ENCODE results near the gene KRT79. TPM values are rescaled to one million over a fixed set of nuclear protein-coding genes. Genes with fewer than 3 reads are reported as not detected.

KRT79 gene
- polyA plus RNA-seq, 1 donor from 2014 or later, result not detected

GRCh38 chr12:52838609-52839435 lies 4.7 kb upstream of the KRT79 start:
- Histone ChIP-seq H3K4me3 (ENCODE audit: low read length) (no peak overlapping the region), H2AFZ (ENCODE audit: low read depth, low read length) (no peak overlapping the region)
- TF ChIP-seq POLR2AphosphoS5 (IDR thresholded peaks at IDR 0.05) (no peak), REST (IDR thresholded peaks at IDR 0.05; ENCODE audit: borderline replicate concordance) (no peak), RAD21 (conservative IDR thresholded peaks at IDR 0.05) (no peak), MXI1 (conservative IDR thresholded peaks at IDR 0.05; ENCODE audit: poor library complexity, severe bottlenecking) (no peak), TAF1 (IDR thresholded peaks at IDR 0.05; ENCODE audit: low read depth) (no peak), EP300 (conservative IDR thresholded peaks at IDR 0.05; ENCODE audit: poor library complexity, severe bottlenecking) (no peak), EZH2 (IDR thresholded peaks at IDR 0.05; ENCODE audit: borderline replicate concordance, insufficient read depth, low read length, poor library complexity, severe bottlenecking) (no peak), SMC3 (conservative IDR thresholded peaks at IDR 0.05; ENCODE audit: poor library complexity) (no peak)
- TF ChIP-seq, protein P1, sequence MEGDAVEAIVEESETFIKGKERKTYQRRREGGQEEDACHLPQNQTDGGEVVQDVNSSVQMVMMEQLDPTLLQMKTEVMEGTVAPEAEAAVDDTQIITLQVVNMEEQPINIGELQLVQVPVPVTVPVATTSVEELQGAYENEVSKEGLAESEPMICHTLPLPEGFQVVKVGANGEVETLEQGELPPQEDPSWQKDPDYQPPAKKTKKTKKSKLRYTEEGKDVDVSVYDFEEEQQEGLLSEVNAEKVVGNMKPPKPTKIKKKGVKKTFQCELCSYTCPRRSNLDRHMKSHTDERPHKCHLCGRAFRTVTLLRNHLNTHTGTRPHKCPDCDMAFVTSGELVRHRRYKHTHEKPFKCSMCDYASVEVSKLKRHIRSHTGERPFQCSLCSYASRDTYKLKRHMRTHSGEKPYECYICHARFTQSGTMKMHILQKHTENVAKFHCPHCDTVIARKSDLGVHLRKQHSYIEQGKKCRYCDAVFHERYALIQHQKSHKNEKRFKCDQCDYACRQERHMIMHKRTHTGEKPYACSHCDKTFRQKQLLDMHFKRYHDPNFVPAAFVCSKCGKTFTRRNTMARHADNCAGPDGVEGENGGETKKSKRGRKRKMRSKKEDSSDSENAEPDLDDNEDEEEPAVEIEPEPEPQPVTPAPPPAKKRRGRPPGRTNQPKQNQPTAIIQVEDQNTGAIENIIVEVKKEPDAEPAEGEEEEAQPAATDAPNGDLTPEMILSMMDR (IDR thresholded peaks at IDR 0.05; ENCODE audit: poor library complexity, severe bottlenecking), result no peak

DNA sequence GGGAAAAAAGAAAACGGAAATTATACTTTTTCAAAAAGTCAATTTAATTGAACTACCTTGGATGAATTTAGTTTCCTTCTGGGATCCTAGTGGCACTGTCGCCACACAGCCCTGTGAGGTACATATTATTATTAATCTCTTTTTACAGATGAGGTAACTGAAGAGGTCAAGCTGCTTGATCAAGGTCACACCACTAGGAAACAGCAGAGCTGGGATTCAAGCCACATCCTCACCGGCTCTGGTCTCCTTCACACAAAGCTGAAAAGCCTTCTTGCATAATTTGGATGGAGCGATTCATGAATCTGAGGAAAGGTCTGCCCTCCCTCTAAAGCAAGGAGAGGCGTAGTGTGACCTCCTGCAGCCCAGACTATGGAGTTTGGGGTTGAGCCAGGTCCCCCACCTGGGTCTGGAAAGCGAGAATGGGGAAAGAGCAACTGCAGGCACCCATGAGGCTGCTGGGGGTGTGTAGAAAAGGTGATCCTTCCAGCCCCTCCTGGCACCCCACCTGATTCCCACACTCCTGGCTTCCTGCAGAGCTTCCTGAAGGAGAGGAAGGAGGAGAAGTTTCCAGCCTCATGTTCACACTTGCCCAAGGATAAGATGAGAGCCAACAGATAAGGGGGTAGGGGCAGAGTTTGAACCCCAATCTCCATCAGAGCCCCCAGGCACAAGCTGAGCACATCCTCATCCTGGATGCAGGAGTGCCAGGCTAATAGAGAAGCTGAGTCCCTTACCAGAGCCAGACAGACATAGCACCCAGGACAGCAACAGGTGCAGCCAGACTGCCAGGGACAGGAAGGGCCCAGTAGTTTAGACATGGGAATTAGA lies 3.9 kb upstream of the KRT79 start:
- H3K4me2 ChIP-seq (ENCODE audit: low read length), result no peak overlapping the region
- no peaks in the 10 kb centered on the region for H3K36me3 ChIP-seq (ENCODE audit: insufficient read depth, low read length)

More at GRCh38 chr12:52838609-52839435, 4.7 kb upstream of the KRT79 start:
- Histone ChIP-seq H3K27me3 (ENCODE audit: insufficient read depth, low read depth, low read length) (no peaks in the 10 kb centered on the region), H3K4me2 (ENCODE audit: low read length) (no peak overlapping the region), H3K9ac (ENCODE audit: low read length) (no peak overlapping the region), H3K79me2 (replicated peaks; ENCODE audit: insufficient read depth, low read length) (no peaks in the 10 kb centered on the region), H3K27ac (ENCODE audit: low read length) (no peak overlapping the region), H3K9me3 (ENCODE audit: low read length) (no peaks in the 10 kb centered on the region), H4K20me1 (ENCODE audit: insufficient read depth) (no peaks in the 10 kb centered on the region), H3F3A (ENCODE audit: insufficient read depth, low read length, poor library complexity, severe bottlenecking) (no peaks in the 10 kb centered on the region), H3K36me3 (ENCODE audit: insufficient read depth, low read length) (no peaks in the 10 kb centered on the region), H3K9me2 (ENCODE audit: insufficient read depth, low read length) (no peaks in the 10 kb centered on the region)

More for the DNA sequence above, 3.9 kb upstream of the KRT79 start:
- H3K27ac ChIP-seq (ENCODE audit: low read length), result no peak overlapping the region
- no peaks in the 10 kb centered on the region for H3F3A ChIP-seq (ENCODE audit: insufficient read depth, low read length, poor library complexity, severe bottlenecking)
- H3K9me3 ChIP-seq (ENCODE audit: low read length), result no peaks in the 10 kb centered on the region
- no peak overlapping the region for H3K4me3 ChIP-seq (ENCODE audit: low read length)
- no peak overlapping the region for H2AFZ ChIP-seq (ENCODE audit: low read depth, low read length)
- no peaks in the 10 kb centered on the region for H3K27me3 ChIP-seq (ENCODE audit: insufficient read depth, low read depth, low read length)
- H3K79me2 ChIP-seq (replicated peaks; ENCODE audit: insufficient read depth, low read length), result no peaks in the 10 kb centered on the region
- no peaks in the 10 kb centered on the region for H4K20me1 ChIP-seq (ENCODE audit: insufficient read depth)
- TF ChIP-seq EP300 (conservative IDR thresholded peaks at IDR 0.05; ENCODE audit: poor library complexity, severe bottlenecking), result no peak
- no peak for TF ChIP-seq REST (IDR thresholded peaks at IDR 0.05; ENCODE audit: borderline replicate concordance)
- TF ChIP-seq MXI1 (conservative IDR thresholded peaks at IDR 0.05; ENCODE audit: poor library complexity, severe bottlenecking), result no peak
- no peak for TF ChIP-seq SMC3 (conservative IDR thresholded peaks at IDR 0.05; ENCODE audit: poor library complexity)
- TF ChIP-seq TAF1 (IDR thresholded peaks at IDR 0.05; ENCODE audit: low read depth), result no peak
- TF ChIP-seq, protein P1 (IDR thresholded peaks at IDR 0.05; ENCODE audit: poor library complexity, severe bottlenecking), result no peak
- TF ChIP-seq RAD21 (conservative IDR thresholded peaks at IDR 0.05), result no peak
- TF ChIP-seq POLR2AphosphoS5 (IDR thresholded peaks at IDR 0.05), result no peak
- TF ChIP-seq EZH2 (IDR thresholded peaks at IDR 0.05; ENCODE audit: borderline replicate concordance, insufficient read depth, low read length, poor library complexity, severe bottlenecking), result no peak
- H3K9ac ChIP-seq (ENCODE audit: low read length), result no peak overlapping the region
- H3K9me2 ChIP-seq (ENCODE audit: insufficient read depth, low read length), result no peaks in the 10 kb centered on the region
